Caco-2 (cell line): Measurements from ENCODE around the gene SLC38A10. TPM values are rescaled to one million over a fixed set of nuclear protein-coding genes. Genes with fewer than 3 reads are reported as not detected.

Source experiments
- BruUV-seq: library from RNA; stranded (reverse); fragments of 400-500 nt; replicated peaks from 2 replicates; lab custom pipeline; 2021; lab: Mats Ljungman, UMichigan
- CTCF ChIA-PET: fragments of 300-600 bp; sonication (Branson Sonifier 250); formaldehyde crosslinking; loops from one replicate; lab custom pipeline; 2022; ENCODE audit warnings: antibody characterized with exemption; lab: Charles Lee
- POLR2A ChIA-PET: fragments of 300-600 bp; sonication (Branson Sonifier 250); formaldehyde crosslinking; loops from one replicate; lab custom pipeline; 2022; ENCODE audit warnings: antibody characterized with exemption; lab: Charles Lee
- DNase-seq, 2 experiments: peaks; one replicate each; pipeline versions ENCODE4 v3.0.0 to v3.0.0-alpha.2; 2020 to 2022
- H3K27me3 ChIP-seq: replicated peaks from 2 replicates; pipeline ENCODE4 v1.6.0; 2011; ENCODE audit warnings: low read length; ENCODE audit not compliant: control insufficient read depth, insufficient read depth
- H3K36me3 ChIP-seq: 2 replicates; pipeline ENCODE4 v1.5.1; 2011; ENCODE audit warnings: low read length; ENCODE audit not compliant: control insufficient read depth, insufficient read depth
- H3K4me1 ChIP-seq: fragments of 250-450 bp; sonication (Bioruptor Pico); 2 replicates; pipeline ENCODE4 v1.5.1; 2020; ENCODE audit warnings: mild to moderate bottlenecking
- H3K4me3 ChIP-seq: 2 replicates; pipeline ENCODE4 v1.5.1; 2011; ENCODE audit warnings: low read depth, mild to moderate bottlenecking, control low read depth, low read length
- H3K9me3 ChIP-seq: fragments of 250-450 bp; sonication (Bioruptor Pico); 2 replicates; pipeline ENCODE4 v1.5.1; 2020; ENCODE audit warnings: mild to moderate bottlenecking, moderate library complexity
- H3K27ac Mint-ChIP-seq: one replicate; pipeline ENCODE4 v1.8.0; 2022; ENCODE audit warnings: mixed read lengths; ENCODE audit not compliant: unreplicated experiment
- H3K27me3 Mint-ChIP-seq: one replicate; pipeline ENCODE4 v1.8.0; 2022; ENCODE audit warnings: mixed read lengths; ENCODE audit not compliant: insufficient read depth, unreplicated experiment
- H3K36me3 Mint-ChIP-seq: one replicate; pipeline ENCODE4 v1.8.0; 2022; ENCODE audit warnings: mild to moderate bottlenecking, mixed read lengths; ENCODE audit not compliant: insufficient read depth, unreplicated experiment
- H3K4me1 Mint-ChIP-seq: one replicate; pipeline ENCODE4 v1.8.0; 2022; ENCODE audit warnings: low read depth, mixed read lengths; ENCODE audit not compliant: unreplicated experiment
- H3K4me3 Mint-ChIP-seq: one replicate; pipeline ENCODE4 v1.8.0; 2022; ENCODE audit warnings: mild to moderate bottlenecking, moderate library complexity, mixed read lengths; ENCODE audit not compliant: unreplicated experiment
- H3K9me3 Mint-ChIP-seq: one replicate; pipeline ENCODE4 v1.8.0; 2022; ENCODE audit warnings: mixed read lengths; ENCODE audit not compliant: unreplicated experiment
- CTCF ChIP-seq, 2 experiments: fragments of 200-600 bp in 1 of 2; IDR thresholded peaks; 1 replicate in 1 of 2; 2 replicates in 1 of 2; pipeline versions ENCODE4 v1.5.1 to v1.8.0; 2011 to 2022; ENCODE audit warnings: antibody characterized with exemption in 1 of 2, control low read depth in 1 of 2, inconsistent platforms in 1 of 2, low read depth in 1 of 2, low read length in 1 of 2, mild to moderate bottlenecking in 1 of 2, moderate library complexity in 1 of 2; ENCODE audit not compliant: insufficient read depth in 1 of 2, severe bottlenecking in 1 of 2, unreplicated experiment in 1 of 2
- intact Hi-C: fragments of 100-400 bp; cut with micrococcal nuclease; formaldehyde crosslinking; loops from one replicate; pipeline ENCODE4 v1.10.0; 2022; ENCODE audit not compliant: unreplicated experiment
- total RNA-seq: library from RNA; stranded (reverse); gene quantifications from 2 replicates; pipeline ENCODE4 v1.2.3, GENCODE V29; 2022

Gene SLC38A10
- total RNA-seq, 1 experiment from 2014 or later: 137 TPM

- H3K4me1 ChIP-seq: peaks cover 3% of the 10 kb centered on the region
- intact Hi-C loops: no loop called here
- no peak overlapping the region for H3K4me3 ChIP-seq
- H3K27me3 ChIP-seq: no peaks in the 10 kb centered on the region
- POLR2A ChIA-PET: no interaction called here
- H3K4me1 Mint-ChIP-seq: no peaks in the 10 kb centered on the region
- H3K9me3 Mint-ChIP-seq: no peaks in the 10 kb centered on the region
- H3K27me3 Mint-ChIP-seq: no peaks in the 10 kb centered on the region
- CTCF ChIA-PET: interaction anchor here (0.7 kb wide), 1 partner anchor 196 kb away, joined by 3 read pairs; no protein-coding TSS in a partner anchor
- no peaks in the 10 kb centered on the region; the same call in 1 of the 2 replicates for H3K36me3 ChIP-seq
- H3K36me3 Mint-ChIP-seq: peaks cover 40% of the 10 kb centered on the region
- DNase-seq: no peak
- H3K27ac Mint-ChIP-seq: no peak overlapping the region
- no peak for TF ChIP-seq CTCF (IDR thresholded peaks at IDR 0.05; ENCODE audit: insufficient read depth in 1 of 2, low read depth in 1 of 2, low read length in 1 of 2, severe bottlenecking in 1 of 2, unreplicated experiment in 1 of 2)
- BruUV-seq: no TSS peak
- no peaks in the 10 kb centered on the region for H3K9me3 ChIP-seq
- H3K4me3 Mint-ChIP-seq: no peak overlapping the region
These were observed 6.4 kb downstream of the SLC38A10 start for GRCh38 chr17:81288715-81289114.

GRCh38 chr17:81287741-81288430, 7.2 kb downstream of the SLC38A10 start:
- no peaks in the 10 kb centered on the region for H3K4me1 ChIP-seq
- CTCF ChIA-PET: interaction anchor here (0.7 to 1.4 kb wide), 2 partner anchors 197 kb away, joined by 3 read pairs; no protein-coding TSS in a partner anchor
- DNase-seq: no peak
- Mint-ChIP-seq H3K4me3 (no peak overlapping the region), H3K36me3 (peaks cover 40% of the 10 kb centered on the region), H3K27ac (no peak overlapping the region), H3K9me3 (no peaks in the 10 kb centered on the region), H3K4me1 (no peaks in the 10 kb centered on the region), H3K27me3 (no peaks in the 10 kb centered on the region)
- BruUV-seq: no TSS peak
- POLR2A ChIA-PET: no interaction called here
- no peak for TF ChIP-seq CTCF (IDR thresholded peaks at IDR 0.05; ENCODE audit: insufficient read depth in 1 of 2, low read depth in 1 of 2, low read length in 1 of 2, severe bottlenecking in 1 of 2, unreplicated experiment in 1 of 2)
- H3K36me3 ChIP-seq: no peaks in the 10 kb centered on the region; the same call in 1 of the 2 replicates
- no peaks in the 10 kb centered on the region for H3K27me3 ChIP-seq
- no peaks in the 10 kb centered on the region for H3K9me3 ChIP-seq
- no peak overlapping the region for H3K4me3 ChIP-seq
- intact Hi-C loops: no loop called here

- ChIA-PET POLR2A (no interaction called here), CTCF (interaction anchor here (1.4 kb wide), 1 partner anchor 198 kb away, joined by 3 read pairs; no protein-coding TSS in a partner anchor)
- no peak for TF ChIP-seq CTCF (IDR thresholded peaks at IDR 0.05; ENCODE audit: insufficient read depth in 1 of 2, low read depth in 1 of 2, low read length in 1 of 2, severe bottlenecking in 1 of 2, unreplicated experiment in 1 of 2)
- H3K9me3 ChIP-seq: no peaks in the 10 kb centered on the region
- Mint-ChIP-seq H3K4me3 (no peak overlapping the region), H3K4me1 (no peaks in the 10 kb centered on the region), H3K36me3 (peaks cover 40% of the 10 kb centered on the region), H3K9me3 (no peaks in the 10 kb centered on the region), H3K27me3 (no peaks in the 10 kb centered on the region), H3K27ac (no peak overlapping the region)
- H3K4me1 ChIP-seq: no peaks in the 10 kb centered on the region
- no peak for DNase-seq
- H3K27me3 ChIP-seq: no peaks in the 10 kb centered on the region
- intact Hi-C loops: no loop called here
- no peak overlapping the region for H3K4me3 ChIP-seq
- no TSS peak for BruUV-seq
- H3K36me3 ChIP-seq: no peaks in the 10 kb centered on the region; the same call in 1 of the 2 replicates
These were observed 8.0 kb downstream of the SLC38A10 start for GRCh38 chr17:81287152-81287551.
